IMR-90 (cell line): ENCODE measurements around the gene FBXO34. TPM values are rescaled to one million over a fixed set of nuclear protein-coding genes. Genes with fewer than 3 reads are reported as not detected.

Source experiments
- ATAC-seq: fragments of 200-7000 bp; cut with Tn5 transposase; 2 replicates; pipeline ENCODE4 v1.9.1; 2020; ENCODE audit warnings: low read depth, mild to moderate bottlenecking, moderate library complexity
- BruUV-seq: library from RNA; stranded (reverse); fragments of 400-500 nt; replicated peaks from 2 replicates; lab custom pipeline; 2021; lab: Mats Ljungman, UMichigan
- CTCF ChIA-PET: fragments of 300-600 bp; formaldehyde crosslinking; extraction: SDS; loops from one replicate; lab custom pipeline; 2021; ENCODE audit warnings: antibody characterized with exemption; lab: Yijun Ruan, JAX
- POLR2A ChIA-PET: fragments of 300-600 bp; sonication (Branson Sonifier 250); formaldehyde crosslinking; loops from one replicate; lab custom pipeline; 2022; ENCODE audit warnings: antibody characterized with exemption; ENCODE audit not compliant: unreplicated experiment; lab: Charles Lee
- DNase-seq: peaks from one replicate; pipeline ENCODE4 v3.0.0; 2013
- H2AFZ ChIP-seq: replicated peaks from 2 replicates; pipeline ENCODE3; 2013; ENCODE audit warnings: low read length, mild to moderate bottlenecking; ENCODE audit not compliant: poor library complexity
- H2AK5ac ChIP-seq: 2 replicates; pipeline ENCODE4 v1.6.1; 2013; ENCODE audit warnings: low read depth, low read length, inconsistent platforms
- H2AK9ac ChIP-seq: replicated peaks from 2 replicates; pipeline ENCODE3; 2013; ENCODE audit warnings: mild to moderate bottlenecking, low read depth, low read length, moderate library complexity; ENCODE audit not compliant: poor library complexity
- H2BK120ac ChIP-seq: 2 replicates; pipeline ENCODE4 v1.6.1; 2013; ENCODE audit warnings: low read depth, low read length, inconsistent platforms
- H2BK15ac ChIP-seq: 3 replicates; pipeline ENCODE4 v1.6.1; 2013; ENCODE audit warnings: low read depth, low read length, inconsistent platforms
- H2BK20ac ChIP-seq: 2 replicates; pipeline ENCODE4 v1.6.1; 2013; ENCODE audit warnings: low read depth, mild to moderate bottlenecking, inconsistent platforms, low read length, moderate library complexity
- H2BK5ac ChIP-seq: 2 replicates; pipeline ENCODE4 v1.6.1; 2013; ENCODE audit warnings: mild to moderate bottlenecking, low read depth, low read length, inconsistent platforms; ENCODE audit not compliant: poor library complexity, severe bottlenecking
- H3K14ac ChIP-seq: replicated peaks from 2 replicates; pipeline ENCODE4 v1.6.1; 2013; ENCODE audit warnings: low read depth, low read length, inconsistent platforms
- H3K18ac ChIP-seq: 2 replicates; pipeline ENCODE4 v1.6.1; 2013; ENCODE audit warnings: low read depth, low read length, control low read depth
- H3K23ac ChIP-seq: 2 replicates; pipeline ENCODE4 v1.6.1; 2013; ENCODE audit warnings: low read depth, low read length, inconsistent platforms
- H3K27ac ChIP-seq: 2 replicates; pipeline ENCODE4 v1.5.1; 2013; ENCODE audit warnings: mild to moderate bottlenecking, control low read depth, low read length; ENCODE audit not compliant: insufficient read depth
- H3K27me3 ChIP-seq: 2 replicates; pipeline ENCODE4 v1.6.1; 2013; ENCODE audit warnings: low read length; ENCODE audit not compliant: control insufficient read depth, insufficient read depth
- H3K36me3 ChIP-seq: 2 replicates; pipeline ENCODE4 v1.6.1; 2013; ENCODE audit warnings: low read length, mixed read lengths; ENCODE audit not compliant: control insufficient read depth, insufficient read depth
- H3K4ac ChIP-seq: 2 replicates; pipeline ENCODE4 v1.6.1; 2013; ENCODE audit warnings: low read depth, low read length, inconsistent platforms
- H3K4me1 ChIP-seq: 2 replicates; pipeline ENCODE4 v1.6.1; 2013; ENCODE audit warnings: low read length, mixed read lengths; ENCODE audit not compliant: control insufficient read depth, insufficient read depth
- H3K4me2 ChIP-seq: 2 replicates; pipeline ENCODE4 v1.6.1; 2013; ENCODE audit warnings: low read depth, mild to moderate bottlenecking, control low read depth, low read length, moderate library complexity
- H3K4me3 ChIP-seq: 2 replicates; pipeline ENCODE4 v1.5.1; 2013; ENCODE audit warnings: low read depth, mild to moderate bottlenecking, control low read depth, low read length, moderate library complexity; ENCODE audit not compliant: insufficient read depth
- H3K56ac ChIP-seq: 2 replicates; pipeline ENCODE4 v1.6.1; 2013; ENCODE audit warnings: low read length, inconsistent platforms; ENCODE audit not compliant: insufficient read depth; ENCODE audit errors: extremely low read depth
- H3K79me1 ChIP-seq, 2 experiments: 2 replicates each; pipeline ENCODE4 v1.6.1; 2013; ENCODE audit warnings: low read length in 2 of 2, inconsistent platforms in 1 of 2, low read depth in 1 of 2
- H3K9ac ChIP-seq: 2 replicates; pipeline ENCODE4 v1.6.1; 2013; ENCODE audit warnings: low read depth, low read length, control low read depth
- H3K9me1 ChIP-seq: 2 replicates; pipeline ENCODE4 v1.6.1; 2013; ENCODE audit warnings: low read length, inconsistent platforms; ENCODE audit not compliant: insufficient read depth
- H3K9me3 ChIP-seq: 2 replicates; pipeline ENCODE4 v1.6.1; 2013; ENCODE audit warnings: low read length; ENCODE audit not compliant: control insufficient read depth, insufficient read depth
- H4K20me1 ChIP-seq: 2 replicates; pipeline ENCODE4 v1.6.1; 2013; ENCODE audit warnings: low read length, inconsistent platforms; ENCODE audit not compliant: insufficient read depth
- H4K5ac ChIP-seq: 2 replicates; pipeline ENCODE4 v1.6.1; 2013; ENCODE audit warnings: mild to moderate bottlenecking, low read depth, low read length, control low read depth
- H4K8ac ChIP-seq, 2 experiments: 2 replicates each; pipeline ENCODE4 v1.6.1; 2013; ENCODE audit warnings: low read depth in 2 of 2, low read length in 2 of 2, control low read depth in 1 of 2, inconsistent platforms in 1 of 2
- H4K91ac ChIP-seq: 2 replicates; pipeline ENCODE4 v1.6.1; 2013; ENCODE audit warnings: low read depth, low read length, inconsistent platforms; ENCODE audit not compliant: insufficient read depth
- BHLHE40 ChIP-seq: fragments of 150-350 bp; IDR thresholded peaks from 2 replicates; pipeline ENCODE4 v1.6.1; 2016; ENCODE audit warnings: mild to moderate bottlenecking, low read depth, low read length
- CEBPB ChIP-seq: IDR thresholded peaks from 2 replicates; pipeline ENCODE4 v1.6.1; 2012; ENCODE audit warnings: low read depth, low read length, improper control_type of control experiment
- CHD1 ChIP-seq: IDR thresholded peaks from 2 replicates; pipeline ENCODE4 v1.6.1; 2012; ENCODE audit warnings: low read depth, low read length, improper control_type of control experiment
- FOS ChIP-seq: fragments of 150-350 bp; IDR thresholded peaks from 2 replicates; pipeline ENCODE4 v1.6.1; 2016; ENCODE audit warnings: low read depth, low read length
- MAFK ChIP-seq: IDR thresholded peaks from 2 replicates; pipeline ENCODE4 v1.6.1; 2012; ENCODE audit warnings: low read depth, low read length, improper control_type of control experiment
- MAZ ChIP-seq: IDR thresholded peaks from 2 replicates; pipeline ENCODE4 v1.6.1; 2012; ENCODE audit warnings: low read depth, mild to moderate bottlenecking, low read length, improper control_type of control experiment, moderate library complexity, borderline replicate concordance
- MXI1 ChIP-seq: IDR thresholded peaks from 2 replicates; pipeline ENCODE4 v1.6.1; 2012; ENCODE audit warnings: low read depth, mild to moderate bottlenecking, low read length, moderate library complexity, borderline replicate concordance
- NFE2L2 ChIP-seq: fragments of 150-350 bp; IDR thresholded peaks from 2 replicates; pipeline ENCODE4 v1.6.1; 2016; ENCODE audit warnings: low read depth, mild to moderate bottlenecking, low read length
- POLR2A ChIP-seq: IDR thresholded peaks from 2 replicates; pipeline ENCODE4 v1.6.1; 2012; ENCODE audit warnings: mild to moderate bottlenecking, low read depth, low read length
- RAD21 ChIP-seq: IDR thresholded peaks from 2 replicates; pipeline ENCODE4 v1.6.1; 2012; ENCODE audit warnings: low read length, improper control_type of control experiment
- RCOR1 ChIP-seq: IDR thresholded peaks from 2 replicates; pipeline ENCODE4 v1.6.1; 2012; ENCODE audit warnings: mild to moderate bottlenecking, low read length, improper control_type of control experiment; ENCODE audit not compliant: insufficient replicate concordance
- RFX5 ChIP-seq: IDR thresholded peaks from 2 replicates; pipeline ENCODE4 v1.8.0; 2012; ENCODE audit warnings: low read depth, mild to moderate bottlenecking, low read length, moderate library complexity
- SMC3 ChIP-seq: fragments of 150-350 bp; IDR thresholded peaks from 2 replicates; pipeline ENCODE4 v1.6.1; 2016; ENCODE audit warnings: low read depth, mild to moderate bottlenecking, antibody characterized with exemption, low read length, moderate library complexity
- USF2 ChIP-seq: fragments of 150-350 bp; IDR thresholded peaks from 2 replicates; pipeline ENCODE4 v1.6.1; 2017; ENCODE audit warnings: mild to moderate bottlenecking, antibody characterized with exemption, low read length, low read depth
- WGBS, 2 experiments: methylation state at CpG; one replicate each; pipeline versions ENCODE4 v1.1.5 to v1.1.7; 2013; ENCODE audit warnings: missing lambda C conversion rate in 2 of 2; ENCODE audit not compliant: insufficient read length in 1 of 2; ENCODE audit errors: extremely low coverage in 2 of 2; 5-methylcytosine and 5-hydroxymethylcytosine counted together
- dilution Hi-C: fragments of 300-500 bp; cut with HindIII; formaldehyde crosslinking; loops from one replicate; pipeline ENCODE4 v1.14.3; 2018; ENCODE audit warnings: low sequenced_read_pairs; ENCODE audit not compliant: unreplicated experiment
- in situ Hi-C: fragments of 300-500 bp; cut with MboI; formaldehyde crosslinking; loops from 3 replicates; pipeline ENCODE4 v1.14.3; 2019; ENCODE audit warnings: low sequenced_read_pairs, inconsistent platforms, mixed read lengths
- intact Hi-C: fragments of 100-400 bp; cut with micrococcal nuclease; formaldehyde crosslinking; loops from 2 replicates; pipeline ENCODE4 v1.10.0; 2022
- polyA plus RNA-seq, 3 experiments: library from polyadenylated mRNA; depleted of rRNA; stranded (reverse); fragments of >200 nt; gene quantifications; 2 replicates each; pipeline ENCODE4 v1.2.3, GENCODE V29; 2012; ENCODE audit warnings: low replicate concordance in 1 of 3
- total RNA-seq: library from RNA; depleted of rRNA; stranded (reverse); fragments of >200 nt; gene quantifications from 2 replicates; pipeline ENCODE4 v1.2.3, GENCODE V29; 2012
- TF ChIP-seq, protein P1 (sequence below): conservative IDR thresholded peaks from 2 replicates; pipeline ENCODE4 v1.5.1; 2012; ENCODE audit warnings: mild to moderate bottlenecking, low read depth, low read length, improper control_type of control experiment
- TF ChIP-seq, protein P2 (sequence below): fragments of 150-350 bp; IDR thresholded peaks from 2 replicates; pipeline ENCODE4 v1.6.1; 2016; ENCODE audit warnings: low read depth, mild to moderate bottlenecking, low read length, moderate library complexity, borderline replicate concordance

FBXO34 gene
- total and polyA plus RNA-seq, 2 of the 4 experiments (the other 2 are of a cell fraction), result 15.4 to 35.1 TPM

- no peaks in the 10 kb centered on the region for H3K9me1 ChIP-seq
- BruUV-seq, result no TSS peak
- CTCF ChIA-PET, result no interaction called here
- POLR2A ChIA-PET, result interaction anchor here (0.7 kb wide), 1 partner anchor 52 kb away, joined by 3 read pairs; no protein-coding TSS in a partner anchor
- H3K36me3 ChIP-seq, result peaks cover 20% of the 10 kb centered on the region
- H2BK15ac ChIP-seq, result no peak overlapping the region
- H3K4me1 ChIP-seq, result peaks cover 3% of the 10 kb centered on the region; the same call in 1 of the 2 replicates
- WGBS, 2 experiments, result 100% methylated on average over 6 of the region's 7 CpGs; no CpG with 5 or more reads in 1 of the 2 experiments
- no peak overlapping the region for H3K14ac ChIP-seq
- H4K91ac ChIP-seq, result no peak overlapping the region; the same call in 1 of the 2 replicates
- peaks cover 3 to 4% of the 10 kb centered on the region in 2 experiments; a peak in 1 of 4 replicates for H3K79me1 ChIP-seq
- H4K8ac ChIP-seq, result no peak overlapping the region
- H3K4ac ChIP-seq, result no peak overlapping the region
- H3K27ac ChIP-seq, result no peak overlapping the region
- H2AK9ac ChIP-seq, result no peak overlapping the region
- H2BK20ac ChIP-seq, result no peak overlapping the region
- no peaks in the 10 kb centered on the region for H3K27me3 ChIP-seq
- no peak overlapping the region for H4K5ac ChIP-seq
- ATAC-seq (no peak), DNase-seq (no peak)
- no peaks in the 10 kb centered on the region for H3K9me3 ChIP-seq
- TF ChIP-seq FOS (no peak), USF2 (no peak), NFE2L2 (no peak), RCOR1 (no peak), MAFK (no peak), BHLHE40 (no peak), CHD1 (no peak), RFX5 (no peak), MAZ (no peak), POLR2A (no peak), MXI1 (no peak), SMC3 (no peak), CEBPB (no peak), RAD21 (no peak)
- TF ChIP-seq, protein P1, sequence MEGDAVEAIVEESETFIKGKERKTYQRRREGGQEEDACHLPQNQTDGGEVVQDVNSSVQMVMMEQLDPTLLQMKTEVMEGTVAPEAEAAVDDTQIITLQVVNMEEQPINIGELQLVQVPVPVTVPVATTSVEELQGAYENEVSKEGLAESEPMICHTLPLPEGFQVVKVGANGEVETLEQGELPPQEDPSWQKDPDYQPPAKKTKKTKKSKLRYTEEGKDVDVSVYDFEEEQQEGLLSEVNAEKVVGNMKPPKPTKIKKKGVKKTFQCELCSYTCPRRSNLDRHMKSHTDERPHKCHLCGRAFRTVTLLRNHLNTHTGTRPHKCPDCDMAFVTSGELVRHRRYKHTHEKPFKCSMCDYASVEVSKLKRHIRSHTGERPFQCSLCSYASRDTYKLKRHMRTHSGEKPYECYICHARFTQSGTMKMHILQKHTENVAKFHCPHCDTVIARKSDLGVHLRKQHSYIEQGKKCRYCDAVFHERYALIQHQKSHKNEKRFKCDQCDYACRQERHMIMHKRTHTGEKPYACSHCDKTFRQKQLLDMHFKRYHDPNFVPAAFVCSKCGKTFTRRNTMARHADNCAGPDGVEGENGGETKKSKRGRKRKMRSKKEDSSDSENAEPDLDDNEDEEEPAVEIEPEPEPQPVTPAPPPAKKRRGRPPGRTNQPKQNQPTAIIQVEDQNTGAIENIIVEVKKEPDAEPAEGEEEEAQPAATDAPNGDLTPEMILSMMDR, result no peak
- TF ChIP-seq, protein P2, sequence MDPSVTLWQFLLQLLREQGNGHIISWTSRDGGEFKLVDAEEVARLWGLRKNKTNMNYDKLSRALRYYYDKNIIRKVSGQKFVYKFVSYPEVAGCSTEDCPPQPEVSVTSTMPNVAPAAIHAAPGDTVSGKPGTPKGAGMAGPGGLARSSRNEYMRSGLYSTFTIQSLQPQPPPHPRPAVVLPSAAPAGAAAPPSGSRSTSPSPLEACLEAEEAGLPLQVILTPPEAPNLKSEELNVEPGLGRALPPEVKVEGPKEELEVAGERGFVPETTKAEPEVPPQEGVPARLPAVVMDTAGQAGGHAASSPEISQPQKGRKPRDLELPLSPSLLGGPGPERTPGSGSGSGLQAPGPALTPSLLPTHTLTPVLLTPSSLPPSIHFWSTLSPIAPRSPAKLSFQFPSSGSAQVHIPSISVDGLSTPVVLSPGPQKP, result no peak
- H2AK5ac ChIP-seq, result no peak overlapping the region
- H3K4me3 ChIP-seq, result no peak overlapping the region
- no peak overlapping the region for H3K4me2 ChIP-seq
- H2BK5ac ChIP-seq, result no peak overlapping the region
- no peak overlapping the region for H3K56ac ChIP-seq
- H3K18ac ChIP-seq, result no peak overlapping the region
- intact Hi-C loops (no loop called here), in situ Hi-C loops (no loop called here), dilution Hi-C loops (no loop called here)
- no peak overlapping the region for H2BK120ac ChIP-seq
- H2AFZ ChIP-seq, result no peak overlapping the region
- H4K20me1 ChIP-seq, result no peaks in the 10 kb centered on the region
- H3K9ac ChIP-seq, result no peak overlapping the region
- H3K23ac ChIP-seq, result no peak overlapping the region
These were observed 101.6 kb downstream of the FBXO34 start for GRCh38 chr14:55372825-55373224.
